Activated CD8-positive, alpha-beta T cell treated with anti-CD3 and anti-CD28 coated beads for 36 hours (primary cell): ENCODE measurements around the gene CENPT. TPM values are rescaled to one million over a fixed set of nuclear protein-coding genes. Genes with fewer than 3 reads are reported as not detected.

Experiments used
- ATAC-seq: fragments of 200-7000 bp; cut with Tn5 transposase; one replicate; pipeline ENCODE4 v1.10.0; 2021; ENCODE audit warnings: mild to moderate bottlenecking, moderate library complexity
- CTCF ChIA-PET: fragments of 350-600 bp; sonication (Branson Sonifier 250); formaldehyde crosslinking; loops from one replicate; lab custom pipeline; 2021; ENCODE audit warnings: antibody characterized with exemption; lab: Charles Lee
- POLR2A ChIA-PET: fragments of 350-600 bp; sonication (Branson Sonifier 250); formaldehyde crosslinking; loops from one replicate; lab custom pipeline; 2021; ENCODE audit warnings: antibody characterized with exemption; lab: Charles Lee
- DNase-seq: peaks from one replicate; pipeline ENCODE4 v3.0.0-alpha.2; 2020
- H3K27ac Mint-ChIP-seq: one replicate; pipeline ENCODE4 v1.8.0; 2021; ENCODE audit warnings: mild to moderate bottlenecking, mixed read lengths
- H3K27me3 Mint-ChIP-seq: one replicate; pipeline ENCODE4 v1.8.0; 2021; ENCODE audit warnings: mixed read lengths
- H3K36me3 Mint-ChIP-seq: one replicate; pipeline ENCODE4 v1.8.0; 2021; ENCODE audit warnings: low read depth, mixed read lengths
- H3K4me1 Mint-ChIP-seq: one replicate; pipeline ENCODE4 v1.8.0; 2021; ENCODE audit warnings: low read depth, mixed read lengths
- H3K4me3 Mint-ChIP-seq: one replicate; pipeline ENCODE4 v1.8.0; 2021; ENCODE audit warnings: mild to moderate bottlenecking, moderate library complexity, mixed read lengths
- H3K9me3 Mint-ChIP-seq: one replicate; pipeline ENCODE4 v1.8.0; 2021; ENCODE audit warnings: mixed read lengths
- CTCF ChIP-seq: fragments of 200-600 bp; IDR thresholded peaks from one replicate; pipeline ENCODE4 v1.8.0; 2022; ENCODE audit warnings: antibody characterized with exemption, mild to moderate bottlenecking
- intact Hi-C: fragments of 100-400 bp; cut with micrococcal nuclease; formaldehyde crosslinking; loops from one replicate; pipeline ENCODE4 v1.10.0; 2022
- total RNA-seq, 2 experiments: library from RNA; stranded (reverse); gene quantifications; one replicate each; pipeline ENCODE4 v1.2.3, GENCODE V29; 2021

The CENPT gene
- total RNA-seq, 2 experiments from 2014 or later, result 40.4 to 42.2 TPM

- intact Hi-C loops, result no loop called here
- Mint-ChIP-seq H3K27me3 (no peaks in the 10 kb centered on the region), H3K9me3 (no peaks in the 10 kb centered on the region), H3K4me1 (peaks cover 5% of the 10 kb centered on the region), H3K4me3 (no peak overlapping the region), H3K27ac (no peak overlapping the region), H3K36me3 (no peaks in the 10 kb centered on the region)
- CTCF ChIA-PET, result no interaction called here
- TF ChIP-seq CTCF, result no peak
- DNase-seq, result no peak
- POLR2A ChIA-PET, result no interaction called here
- ATAC-seq, result no peak
Observed at GRCh38 chr16:67820608-67821259, 26.8 kb downstream of the CENPT start.

DNA sequence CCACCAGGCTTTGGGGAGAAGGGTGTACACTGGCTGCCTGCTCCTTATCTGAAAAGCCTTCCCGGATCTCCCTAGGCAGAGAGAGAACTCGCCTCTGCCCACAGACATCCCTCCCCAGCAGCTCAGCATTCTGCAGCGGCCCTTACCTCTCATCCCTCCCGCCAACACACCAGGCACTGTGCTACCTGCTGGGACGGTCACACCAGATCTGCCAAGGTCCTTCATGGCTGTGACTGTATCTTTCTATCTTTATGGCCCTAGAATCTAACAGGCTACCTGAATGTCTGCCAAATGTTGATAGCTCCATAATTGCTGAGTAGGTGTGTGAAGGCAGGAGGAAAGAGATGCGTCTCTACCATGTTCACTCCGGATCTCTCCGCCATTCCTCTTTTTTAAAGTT, 32.9 kb downstream of the CENPT start:
- DNase-seq (no peak), ATAC-seq (no peak)
- no peak for TF ChIP-seq CTCF
- CTCF ChIA-PET, result interaction anchor here (1.0 to 4.9 kb wide), 8 partner anchors 10 to 333 kb away, joined by 3 to 132 read pairs (median 7); partner anchors contain the start of genes ATP6V0D1 and PSMB10
- Mint-ChIP-seq H3K27ac (no peak overlapping the region), H3K4me1 (peaks cover 5% of the 10 kb centered on the region), H3K27me3 (no peaks in the 10 kb centered on the region), H3K36me3 (no peaks in the 10 kb centered on the region), H3K4me3 (no peak overlapping the region), H3K9me3 (no peaks in the 10 kb centered on the region)
- POLR2A ChIA-PET, result interaction anchor here (0.6 to 1.1 kb wide), 2 partner anchors 121 to 213 kb away, joined by 3 to 4 read pairs; no protein-coding TSS in a partner anchor
- intact Hi-C loops, result no loop called here

- intact Hi-C loops, result no loop called here
Observed at GRCh38 chr16:67811899-67812298, 35.6 kb downstream of the CENPT start.

DNA sequence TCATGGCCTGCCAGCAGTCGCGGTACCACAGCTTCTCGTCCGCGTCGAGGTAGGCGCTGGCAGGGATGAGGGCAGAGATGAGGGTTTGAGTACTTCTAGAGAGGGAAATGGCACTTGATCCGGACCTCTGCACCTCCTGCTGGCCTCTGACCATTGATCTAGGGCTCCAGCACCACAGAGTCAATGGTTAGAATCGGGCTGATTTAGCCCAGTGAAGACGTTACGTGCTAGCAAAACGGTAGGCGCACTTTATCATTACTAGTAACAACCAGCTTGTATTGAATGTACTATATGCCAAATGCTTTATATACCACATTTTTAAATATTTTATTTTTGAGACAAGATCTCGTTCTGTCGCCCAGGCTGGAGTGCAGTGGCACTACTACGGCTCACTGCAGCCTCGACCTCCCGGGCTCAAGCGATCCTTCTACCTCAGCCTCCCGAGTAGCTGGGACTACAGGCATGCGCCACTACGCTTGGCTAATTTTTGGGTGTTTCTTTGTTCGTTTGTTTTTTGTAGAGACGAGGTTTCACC, 40.3 kb downstream of the CENPT start:
- Mint-ChIP-seq H3K9me3 (no peaks in the 10 kb centered on the region), H3K4me3 (peak overlapping the region; percentile 94), H3K27me3 (no peaks in the 10 kb centered on the region), H3K36me3 (peaks cover 28% of the 10 kb centered on the region), H3K27ac (peak overlapping the region; percentile 97), H3K4me1 (peaks cover 32% of the 10 kb centered on the region)
- no peak for TF ChIP-seq CTCF
- ATAC-seq, result no peak
- intact Hi-C loops, result loop anchor here (5.0 kb wide), 1 partner anchor 35 kb away; the partner anchor contains the start of gene THAP11
- no peak for DNase-seq
- CTCF ChIA-PET, result interaction anchor here (1.1 to 2.9 kb wide), 7 partner anchors 9 to 286 kb away, joined by 3 to 48 read pairs (median 5); no protein-coding TSS in a partner anchor
- POLR2A ChIA-PET, result interaction anchor here (0.6 to 3.3 kb wide), 10 partner anchors 10 to 277 kb away, joined by 3 to 18 read pairs (median 4); partner anchors contain the start of genes CTCF, DDX28, DUS2 and EDC4

More at GRCh38 chr16:67811899-67812298, 35.6 kb downstream of the CENPT start:
- Mint-ChIP-seq H3K9me3 (no peaks in the 10 kb centered on the region), H3K36me3 (no peaks in the 10 kb centered on the region), H3K4me1 (peaks cover 7% of the 10 kb centered on the region), H3K27ac (no peak overlapping the region), H3K27me3 (no peaks in the 10 kb centered on the region), H3K4me3 (no peak overlapping the region)
- no peak for DNase-seq
- CTCF ChIA-PET, result interaction anchor here (0.6 to 0.8 kb wide), 2 partner anchors 60 to 107 kb away, joined by 3 read pairs; no protein-coding TSS in a partner anchor
- ATAC-seq, result no peak
- POLR2A ChIA-PET, result no interaction called here
- no peak for TF ChIP-seq CTCF
